Fibroblast of skin of left biceps (primary cell): ENCODE data around the gene PPM1L.

Experiments used
- DNase-seq, 2 experiments: peaks; one replicate each; pipeline ENCODE4 v3.0.0-alpha.2; 2013; ENCODE audit warnings: low read depth in 2 of 2

PPM1L gene

DNA sequence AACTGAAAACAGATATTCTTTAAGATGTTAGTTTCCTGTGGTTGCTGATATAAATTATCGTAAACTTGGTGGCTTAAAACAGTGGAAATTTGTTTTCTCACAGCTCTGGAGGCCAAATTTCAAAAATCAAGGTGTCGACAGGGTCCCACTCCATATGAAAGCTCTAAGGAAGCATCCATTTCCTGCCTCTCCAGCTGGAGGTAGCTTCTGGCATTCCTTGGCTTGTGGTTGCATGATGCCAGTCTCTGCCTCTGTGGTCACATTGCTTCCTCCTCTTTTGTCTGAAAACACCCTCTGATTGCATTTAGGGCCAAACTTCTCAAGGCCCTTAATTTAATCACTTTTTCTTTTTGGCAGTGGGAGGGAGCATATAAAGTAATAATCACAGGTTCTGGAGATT is 96.8 kb downstream of the PPM1L start:
- DNase-seq = no peak

DNA sequence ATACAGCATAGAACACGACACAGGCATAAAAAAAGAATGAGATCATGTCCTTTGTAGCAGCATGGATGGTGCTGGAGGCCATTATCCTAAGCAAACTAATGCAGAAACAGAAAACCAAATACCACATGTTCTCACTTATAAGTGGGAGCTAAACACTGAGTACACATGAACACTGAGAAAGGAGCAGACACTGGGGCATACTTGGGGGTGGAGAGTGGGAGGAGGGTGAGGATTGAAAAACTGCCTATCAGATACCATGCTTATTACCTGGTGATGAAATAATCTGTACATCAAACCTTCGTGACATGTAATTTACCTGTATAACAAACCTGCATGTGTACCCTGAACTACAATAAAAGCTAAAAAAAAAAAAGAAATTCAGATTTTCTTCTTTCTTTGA is 100.4 kb downstream of the PPM1L start:
- no peak for DNase-seq

GRCh38 chr3:160857476-160858119 is 101.6 kb downstream of the PPM1L start:
- no peak for DNase-seq

- no peak for DNase-seq
These were observed 104.3 kb downstream of the PPM1L start for GRCh38 chr3:160860346-160860745.

DNA sequence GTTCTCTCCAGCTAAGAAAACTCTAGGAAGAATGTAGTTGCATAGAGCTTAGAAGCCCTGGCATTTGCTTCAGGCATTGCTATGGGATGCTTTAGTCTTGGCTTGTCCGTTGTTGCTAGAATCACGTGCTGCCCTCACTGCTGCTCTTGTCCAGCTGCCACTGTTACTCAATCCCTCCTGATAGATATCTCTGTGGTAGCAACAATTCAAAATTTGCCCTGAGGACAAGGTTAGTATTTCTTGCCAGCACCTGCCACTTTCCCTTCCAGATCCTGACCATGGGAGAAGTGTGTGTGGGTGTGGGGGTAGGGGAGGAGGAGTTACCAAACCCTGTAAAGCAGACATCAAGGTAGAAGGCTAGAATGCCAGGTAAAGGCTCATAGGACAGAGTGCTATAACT is 113.8 kb downstream of the PPM1L start:
- no peak for DNase-seq

- DNase-seq = no peak
These were observed 114.3 kb downstream of the PPM1L start for GRCh38 chr3:160870327-160870726.

DNA sequence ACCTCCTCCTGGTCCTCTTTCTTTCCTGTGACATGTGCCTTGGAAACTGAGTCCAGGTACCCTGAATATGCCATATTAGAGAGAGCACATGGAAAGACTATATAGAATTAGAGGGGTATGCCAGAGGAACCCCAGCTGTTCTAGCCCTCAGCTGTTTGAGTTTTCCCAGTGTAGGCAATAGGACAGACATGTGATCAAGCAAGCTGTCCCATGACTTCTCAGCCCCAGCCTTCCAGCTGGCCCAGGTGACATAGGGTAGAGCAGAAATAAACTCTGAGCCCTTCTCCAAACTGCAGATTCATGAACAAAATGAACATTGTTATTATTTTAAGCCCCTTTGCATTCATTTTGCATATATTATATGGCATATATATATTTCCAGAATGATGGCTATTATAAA is 118.7 kb downstream of the PPM1L start:
- DNase-seq = no peak

GRCh38 chr3:160876643-160877042 is 120.6 kb downstream of the PPM1L start:
- no peak for DNase-seq

- no peak for DNase-seq
These were observed 123.8 kb downstream of the PPM1L start for GRCh38 chr3:160879859-160880258.

DNA sequence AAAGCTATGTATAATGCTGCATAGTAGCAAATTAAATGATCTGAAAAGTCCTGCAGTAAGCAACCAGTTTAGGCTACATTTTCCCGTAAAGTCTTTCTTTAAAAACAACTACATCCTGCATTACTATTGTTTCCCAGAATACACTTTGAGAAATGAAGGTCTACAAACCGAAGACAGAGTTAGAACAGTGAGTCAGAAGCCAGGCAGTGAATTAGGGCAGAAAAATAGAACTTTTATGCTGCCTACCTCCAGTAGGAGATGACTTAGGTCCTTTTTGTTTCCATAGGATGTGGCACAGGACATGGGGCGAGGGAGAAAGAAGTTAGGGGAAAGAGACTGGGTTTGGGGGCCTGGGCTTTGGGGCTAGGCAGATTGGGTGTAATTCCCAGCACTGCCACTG is 127.3 kb downstream of the PPM1L start:
- no peak for DNase-seq

GRCh38 chr3:160885791-160886286 is 129.8 kb downstream of the PPM1L start:
- DNase-seq = peak; percentile 30 to 32

GRCh38 chr3:160886421-160886820 is 130.4 kb downstream of the PPM1L start:
- no peak for DNase-seq

GRCh38 chr3:160893207-160893606 is 137.2 kb downstream of the PPM1L start:
- DNase-seq = no peak

DNA sequence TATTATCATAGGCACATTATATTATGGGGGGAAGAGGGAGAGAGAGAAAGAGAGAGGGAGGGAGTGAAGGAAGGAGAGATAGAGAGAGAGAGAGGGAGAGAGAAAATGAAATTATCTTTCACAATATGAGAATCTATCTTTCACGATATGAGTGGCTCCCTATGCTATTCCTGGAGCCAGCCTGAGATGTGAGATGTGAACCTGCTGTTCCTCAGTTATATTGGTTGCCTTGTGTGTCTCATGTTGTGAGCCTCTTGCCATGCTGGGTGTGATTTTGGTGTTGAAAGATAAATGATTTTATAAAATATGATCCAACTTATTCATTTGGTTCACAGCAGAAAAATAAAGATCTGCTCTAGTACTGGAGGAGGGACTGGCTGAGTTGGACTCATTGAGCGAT is 148.7 kb downstream of the PPM1L start:
- no peak for DNase-seq

DNA sequence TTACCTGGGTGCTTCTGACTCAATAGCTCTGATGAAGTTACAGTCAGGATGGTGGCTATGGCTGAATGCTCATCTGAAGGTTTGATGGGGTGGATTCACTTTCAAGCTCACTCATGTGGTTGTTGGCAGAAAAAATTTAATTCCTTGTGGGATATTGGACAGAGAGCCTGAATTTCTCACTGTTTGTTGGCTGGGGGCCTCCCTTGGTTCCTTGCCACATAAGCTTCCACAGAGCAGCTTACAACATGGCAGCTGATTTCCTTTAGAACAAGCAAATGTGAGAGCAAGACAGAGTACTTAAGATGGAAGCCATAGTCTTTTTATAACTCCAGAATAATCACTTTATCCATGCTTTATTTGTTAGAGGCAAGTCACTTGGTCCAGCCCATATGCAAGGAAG is 150.6 kb downstream of the PPM1L start:
- DNase-seq = no peak

- no peak for DNase-seq
These were observed 153.9 kb downstream of the PPM1L start for GRCh38 chr3:160909917-160910316.

GRCh38 chr3:160911411-160911810 is 155.4 kb downstream of the PPM1L start:
- no peak for DNase-seq

- DNase-seq = no peak
These were observed 160.4 kb downstream of the PPM1L start for GRCh38 chr3:160916472-160916871.

DNA sequence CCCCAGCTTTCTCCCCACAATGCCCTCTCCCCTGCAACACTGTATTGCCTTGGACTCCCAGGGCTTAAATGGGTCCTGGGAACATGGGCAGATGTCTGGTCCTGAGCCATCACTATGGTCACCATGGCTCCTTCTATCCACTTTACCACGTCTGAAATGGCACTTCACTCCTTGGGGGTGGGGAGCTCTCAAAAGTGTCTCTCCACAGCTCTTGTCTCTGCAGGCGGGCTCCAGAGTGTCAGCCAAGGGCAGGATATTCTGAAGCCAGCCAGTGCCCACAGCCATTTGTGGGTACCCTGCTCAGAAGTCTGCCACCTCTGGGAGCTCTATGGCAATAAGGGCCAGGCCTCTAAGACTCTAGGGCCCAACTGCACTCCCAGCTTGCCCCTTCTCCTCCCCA is 163.9 kb downstream of the PPM1L start:
- no peak for DNase-seq

GRCh38 chr3:160921020-160921635 is 165.1 kb downstream of the PPM1L start:
- DNase-seq = no peak

DNA sequence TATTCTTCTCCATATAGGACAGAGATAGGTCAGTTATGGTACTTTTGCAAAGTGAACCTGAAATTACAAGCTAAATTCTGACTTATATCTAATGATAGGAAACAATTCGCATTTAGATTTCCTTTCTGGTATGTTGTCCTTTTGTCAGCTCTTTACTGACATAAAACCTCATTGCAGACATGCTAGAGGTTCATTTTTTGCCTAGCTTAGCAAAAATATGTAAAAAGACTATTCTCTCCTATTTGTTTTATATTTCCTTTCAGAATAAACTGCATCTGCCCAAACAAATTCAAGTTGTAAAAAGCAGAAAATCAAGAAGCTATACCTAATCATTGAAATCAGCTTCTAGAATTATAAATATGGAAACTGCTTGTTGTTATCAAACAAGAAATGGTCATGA is 168.7 kb downstream of the PPM1L start:
- DNase-seq = no peak

GRCh38 chr3:160927620-160928019 is 171.6 kb downstream of the PPM1L start:
- no peak for DNase-seq

GRCh38 chr3:160928183-160928726 is 172.2 kb downstream of the PPM1L start:
- DNase-seq = no peak
